GM12878 (cell line): ENCODE data around the gene B3GNT7.

ENCODE experiments used
- CTCF ChIP-seq, 3 experiments: IDR thresholded peaks in 2 of 3; conservative IDR thresholded peaks in 1 of 3; 2 replicates each; pipeline ENCODE4 v1.5.1; 2011; ENCODE audit warnings: low read depth in 3 of 3, low read length in 3 of 3, mild to moderate bottlenecking in 3 of 3, control low read depth in 2 of 3, moderate library complexity in 2 of 3, inconsistent platforms in 1 of 3, mixed read lengths in 1 of 3; ENCODE audit not compliant: control insufficient read depth in 2 of 3, insufficient read depth in 1 of 3; ENCODE audit errors: extremely low read depth in 1 of 3
- EZH2 ChIP-seq: IDR thresholded peaks from 2 replicates; pipeline ENCODE4 v1.6.1; 2012; ENCODE audit warnings: low read depth, mild to moderate bottlenecking, control low read depth, inconsistent platforms, low read length, borderline replicate concordance; ENCODE audit not compliant: control insufficient read depth
- GABPA ChIP-seq: IDR thresholded peaks from 2 replicates; pipeline ENCODE4 v1.6.1; 2014; ENCODE audit warnings: antibody characterized with exemption, low read depth, mild to moderate bottlenecking, inconsistent platforms
- HCFC1 ChIP-seq: fragments of 150-350 bp; IDR thresholded peaks from 2 replicates; pipeline ENCODE4 v1.6.1; 2014; ENCODE audit warnings: low read length
- KAT2A ChIP-seq: conservative IDR thresholded peaks from 2 replicates; pipeline ENCODE4 v1.6.1; 2011; ENCODE audit warnings: low read depth, low read length; ENCODE audit not compliant: control insufficient read depth
- MTA3 ChIP-seq: IDR thresholded peaks from 2 replicates; pipeline ENCODE4 v1.6.1; 2012; ENCODE audit warnings: low read length, inconsistent platforms, borderline replicate concordance
- NBN ChIP-seq: fragments of 450-650 bp; IDR thresholded peaks from 2 replicates; pipeline ENCODE4 v1.6.1; 2016
- POLR2A ChIP-seq: IDR thresholded peaks from 2 replicates; pipeline ENCODE4 v1.6.1; 2011; ENCODE audit warnings: low read depth, mild to moderate bottlenecking, low read length
- POLR2AphosphoS5 ChIP-seq: IDR thresholded peaks from 2 replicates; pipeline ENCODE4 v1.6.1; 2011; ENCODE audit warnings: mild to moderate bottlenecking, low read length, inconsistent platforms
- REST ChIP-seq: IDR thresholded peaks from 2 replicates; pipeline ENCODE4 v1.6.1; 2012; ENCODE audit warnings: mild to moderate bottlenecking, low read depth, low read length
- SP1 ChIP-seq: IDR thresholded peaks from one replicate; pipeline ENCODE4 v1.6.1; 2011; ENCODE audit warnings: low read depth, low read length
- TCF3 ChIP-seq: IDR thresholded peaks from 2 replicates; pipeline ENCODE4 v1.6.1; 2012; ENCODE audit warnings: low read depth, mild to moderate bottlenecking, low read length, borderline replicate concordance; ENCODE audit not compliant: insufficient read depth
- ZSCAN29 ChIP-seq: fragments of 450-650 bp; IDR thresholded peaks from 2 replicates; pipeline ENCODE4 v1.6.1; 2017; ENCODE audit warnings: mild to moderate bottlenecking, moderate library complexity

GRCh38 chr2:231391981-231392380 is 3.5 kb upstream of the B3GNT7 start:
- TF ChIP-seq KAT2A (no peak), EZH2 (no peak), HCFC1 (no peak), MTA3 (no peak), POLR2A (no peak; the same call in 1 of the 2 replicates), CTCF (IDR thresholded peaks at IDR 0.05 in 2 of 3, conservative IDR thresholded peaks at IDR 0.05 in 1 of 3; ENCODE audit: control insufficient read depth in 2 of 3, extremely low read depth in 1 of 3, insufficient read depth in 1 of 3, low read depth in 3 of 3, low read length in 3 of 3) (no peak), NBN (no peak), POLR2AphosphoS5 (no peak), ZSCAN29 (no peak), REST (no peak), SP1 (no peak), TCF3 (0 out of 2 replicates have a peak, but pooled peaks have one; percentile 13), GABPA (no peak)
